ENCODE data around the gene KDM4B.

DNA sequence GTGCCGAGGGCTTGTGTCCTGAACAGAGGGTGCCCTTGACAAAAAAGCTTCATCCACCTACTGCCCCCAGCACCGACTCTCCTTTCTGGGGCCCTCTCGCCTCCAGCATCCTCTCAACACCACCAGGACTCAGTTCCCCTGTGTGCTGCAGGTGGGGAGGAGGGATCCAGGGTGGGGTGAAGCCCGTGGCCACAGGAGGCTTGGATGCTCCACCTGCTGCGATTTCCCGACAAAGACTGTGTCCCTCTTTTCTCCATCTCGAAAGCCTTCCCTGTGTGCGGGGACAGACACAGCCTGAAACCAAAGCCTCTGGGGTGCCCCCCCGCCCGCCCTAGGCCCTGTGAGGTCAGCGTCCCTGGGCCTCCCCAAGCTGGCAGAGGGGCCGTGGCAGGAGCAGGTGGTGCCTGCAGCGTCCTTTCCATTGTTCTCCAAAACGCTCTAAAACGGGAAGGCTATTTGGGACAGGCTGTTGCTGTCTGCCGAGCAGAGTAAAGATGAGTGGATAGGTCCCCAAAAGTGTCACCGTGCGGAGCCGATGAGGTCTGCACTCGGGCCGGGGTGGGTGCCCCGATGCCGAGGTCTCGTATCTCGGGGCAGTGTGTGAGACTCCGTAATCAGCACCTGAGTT, 186.0 kb downstream of the KDM4B start:
- TF ChIP-seq CTCF (IDR thresholded peaks at IDR 0.05): no peak
- no peak for TF ChIP-seq POLR2AphosphoS5 (IDR thresholded peaks at IDR 0.05)
- TF ChIP-seq POLR2A (IDR thresholded peaks at IDR 0.05): no peak
